MM.1S (cell line): ENCODE data around the gene ZDHHC22.

Experiments used
- EZH2 ChIP-seq: fragments of 300-600 bp; sonication (generic); optimal IDR thresholded peaks from 2 replicates; pipeline ENCODE3; 2017; ENCODE audit warnings: low read depth, mild to moderate bottlenecking, antibody characterized with exemption, low read length, mixed read lengths
- TF ChIP-seq, protein P1 (sequence below): fragments of 300-600 bp; sonication (generic); IDR thresholded peaks from 2 replicates; pipeline ENCODE4 v1.5.1; 2016; ENCODE audit warnings: antibody characterized with exemption, low read length, mixed read lengths

DNA sequence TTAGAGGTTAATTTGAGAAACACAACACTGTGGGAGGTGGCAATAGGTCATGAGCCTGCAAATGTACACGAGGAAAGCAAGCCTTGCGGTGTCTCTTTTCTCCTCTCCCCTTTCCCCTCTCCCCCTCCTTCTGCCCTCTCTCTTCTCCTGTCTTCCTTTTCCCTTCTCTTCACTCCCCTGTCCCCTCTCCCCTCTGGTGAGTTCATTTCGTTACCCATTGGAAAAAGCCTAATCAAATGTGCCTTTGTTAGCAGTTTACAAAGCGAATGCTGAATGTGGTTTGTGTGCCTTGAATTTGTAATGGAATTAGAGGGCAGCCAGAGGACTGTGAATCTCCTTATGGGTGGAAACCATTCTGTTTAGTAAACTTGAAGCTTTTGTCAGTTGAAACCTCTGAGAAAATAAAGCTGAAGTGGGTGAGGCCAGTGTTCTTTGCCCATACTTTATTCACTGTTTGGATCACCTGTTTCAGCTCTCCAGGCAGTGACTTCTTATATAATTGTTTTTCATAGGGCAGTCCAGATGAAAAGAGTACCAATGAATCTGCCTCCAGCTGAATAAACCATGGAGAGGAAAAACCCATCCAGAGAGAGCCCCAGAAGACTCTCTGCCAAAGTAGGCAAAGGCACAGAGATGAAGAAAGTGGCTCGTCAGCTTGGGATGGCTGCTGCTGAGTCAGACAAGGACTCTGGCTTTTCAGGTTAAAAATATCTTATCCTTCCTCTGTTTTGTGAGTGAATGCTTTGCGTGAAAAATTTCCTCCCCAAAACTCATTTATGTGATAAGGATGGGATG lies 36.2 kb downstream of the ZDHHC22 start:
- TF ChIP-seq, protein P1, sequence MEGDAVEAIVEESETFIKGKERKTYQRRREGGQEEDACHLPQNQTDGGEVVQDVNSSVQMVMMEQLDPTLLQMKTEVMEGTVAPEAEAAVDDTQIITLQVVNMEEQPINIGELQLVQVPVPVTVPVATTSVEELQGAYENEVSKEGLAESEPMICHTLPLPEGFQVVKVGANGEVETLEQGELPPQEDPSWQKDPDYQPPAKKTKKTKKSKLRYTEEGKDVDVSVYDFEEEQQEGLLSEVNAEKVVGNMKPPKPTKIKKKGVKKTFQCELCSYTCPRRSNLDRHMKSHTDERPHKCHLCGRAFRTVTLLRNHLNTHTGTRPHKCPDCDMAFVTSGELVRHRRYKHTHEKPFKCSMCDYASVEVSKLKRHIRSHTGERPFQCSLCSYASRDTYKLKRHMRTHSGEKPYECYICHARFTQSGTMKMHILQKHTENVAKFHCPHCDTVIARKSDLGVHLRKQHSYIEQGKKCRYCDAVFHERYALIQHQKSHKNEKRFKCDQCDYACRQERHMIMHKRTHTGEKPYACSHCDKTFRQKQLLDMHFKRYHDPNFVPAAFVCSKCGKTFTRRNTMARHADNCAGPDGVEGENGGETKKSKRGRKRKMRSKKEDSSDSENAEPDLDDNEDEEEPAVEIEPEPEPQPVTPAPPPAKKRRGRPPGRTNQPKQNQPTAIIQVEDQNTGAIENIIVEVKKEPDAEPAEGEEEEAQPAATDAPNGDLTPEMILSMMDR, result no peak
- TF ChIP-seq EZH2, result no peak
